HEK293T (cell line): Measurements from ENCODE around the gene MTREX.

Source experiments
- BHLHE40 ChIP-seq: fragments of 450-650 bp; IDR thresholded peaks from 2 replicates; pipeline ENCODE4 v1.6.1; 2016; ENCODE audit warnings: mild to moderate bottlenecking, moderate library complexity, borderline replicate concordance
- CTBP1 ChIP-seq: fragments of 450-650 bp; IDR thresholded peaks from 2 replicates; pipeline ENCODE4 v1.6.1; 2016; ENCODE audit warnings: borderline replicate concordance
- ELF4 ChIP-seq: fragments of 450-650 bp; IDR thresholded peaks from 2 replicates; pipeline ENCODE4 v1.6.1; 2017; ENCODE audit warnings: antibody characterized with exemption
- FOXA1 ChIP-seq: fragments of 450-650 bp; IDR thresholded peaks from 2 replicates; pipeline ENCODE4 v1.6.1; 2016; ENCODE audit warnings: mild to moderate bottlenecking
- FOXK2 ChIP-seq: fragments of 450-650 bp; IDR thresholded peaks from 2 replicates; pipeline ENCODE4 v1.6.1; 2016; ENCODE audit warnings: mild to moderate bottlenecking
- FOXM1 ChIP-seq: fragments of 450-650 bp; IDR thresholded peaks from 2 replicates; pipeline ENCODE4 v1.6.1; 2017; ENCODE audit warnings: mild to moderate bottlenecking, borderline replicate concordance
- HDGF ChIP-seq: fragments of 450-650 bp; IDR thresholded peaks from 2 replicates; pipeline ENCODE4 v1.6.1; 2017; ENCODE audit warnings: antibody characterized with exemption, borderline replicate concordance
- NFRKB ChIP-seq: fragments of 450-650 bp; IDR thresholded peaks from 2 replicates; pipeline ENCODE4 v1.6.1; 2016; ENCODE audit warnings: mild to moderate bottlenecking, moderate library complexity
- PKNOX1 ChIP-seq: fragments of 450-650 bp; IDR thresholded peaks from 2 replicates; pipeline ENCODE4 v1.6.1; 2016
- SP1 ChIP-seq: fragments of 450-650 bp; IDR thresholded peaks from 2 replicates; pipeline ENCODE4 v1.6.1; 2017
- SUZ12 ChIP-seq: fragments of 450-650 bp; IDR thresholded peaks from 2 replicates; pipeline ENCODE4 v1.6.1; 2016; ENCODE audit warnings: mild to moderate bottlenecking
- TARDBP ChIP-seq: fragments of 450-650 bp; IDR thresholded peaks from 2 replicates; pipeline ENCODE4 v1.6.1; 2016
- ZNF384 ChIP-seq: fragments of 450-650 bp; IDR thresholded peaks from 2 replicates; pipeline ENCODE4 v1.6.1; 2016

GRCh38 chr5:55343107-55343506, 35.3 kb downstream of the MTREX start:
- TF ChIP-seq FOXA1 = no peak
- no peak for TF ChIP-seq SUZ12
- no peak for TF ChIP-seq SP1
- TF ChIP-seq NFRKB = no peak
- no peak for TF ChIP-seq FOXK2
- TF ChIP-seq FOXM1 = no peak
- TF ChIP-seq HDGF = no peak
- TF ChIP-seq PKNOX1 = no peak
- TF ChIP-seq BHLHE40 = no peak
- TF ChIP-seq ZNF384 = no peak
- no peak for TF ChIP-seq CTBP1
- TF ChIP-seq ELF4 = no peak
- TF ChIP-seq TARDBP = no peak
